HG03457 (cell line): ENCODE data around the gene AKAP17A.
"Not testable (repeated sequence)": the region's sequence is repeated elsewhere in the genome, so short reads cannot be mapped to it uniquely, and the experiment has no call there.

Experiments used
- ATAC-seq: cut with Tn5 transposase; IDR thresholded peaks from one replicate; pipeline ENCODE4 v1.9.1; 2021; ENCODE audit warnings: moderate number of reproducible peaks; ENCODE audit not compliant: unreplicated experiment

AKAP17A gene

GRCh38 chrX:1591102-1591862 lies at the start of gene AKAP17A:
AKAP17A (plus strand) TSS chrX:1591604; CDS start chrX:1593463, 1,859 bp downstream.
- peak; percentile 83 for ATAC-seq

GRCh38 chrX:1542994-1543725 lies 48.2 kb upstream of the AKAP17A start:
- ATAC-seq = no peak

GRCh38 chrX:1545776-1546408 lies 45.5 kb upstream of the AKAP17A start:
- no peak for ATAC-seq

- no peak for ATAC-seq
Measured at GRCh38 chrX:1546691-1547251, 44.6 kb upstream of the AKAP17A start.

- ATAC-seq = no peak
Measured at GRCh38 chrX:1551959-1552546, 39.4 kb upstream of the AKAP17A start.

GRCh38 chrX:1554469-1555210 lies 36.8 kb upstream of the AKAP17A start:
- no peak for ATAC-seq

- no peak for ATAC-seq
Measured at GRCh38 chrX:1555370-1555769, 36.0 kb upstream of the AKAP17A start.

- ATAC-seq = not testable (repeated sequence)
Measured at GRCh38 chrX:1557442-1557841, 34.0 kb upstream of the AKAP17A start.

- ATAC-seq = no peak
Measured at GRCh38 chrX:1558761-1559468, 32.5 kb upstream of the AKAP17A start.

GRCh38 chrX:1561164-1561563 lies 30.2 kb upstream of the AKAP17A start:
- ATAC-seq = no peak

- ATAC-seq = not testable (repeated sequence)
Measured at GRCh38 chrX:1564077-1564476, 27.3 kb upstream of the AKAP17A start.

GRCh38 chrX:1564750-1565683 lies 26.4 kb upstream of the AKAP17A start:
- ATAC-seq = no peak

GRCh38 chrX:1574181-1574580 lies 17.2 kb upstream of the AKAP17A start:
- not testable (repeated sequence) for ATAC-seq

- ATAC-seq = no peak
Measured at GRCh38 chrX:1576201-1576992, 15.0 kb upstream of the AKAP17A start.

- ATAC-seq = no peak
Measured at GRCh38 chrX:1577845-1578244, 13.6 kb upstream of the AKAP17A start.

GRCh38 chrX:1578511-1579173 lies 12.8 kb upstream of the AKAP17A start:
- no peak for ATAC-seq

- no peak for ATAC-seq
Measured at GRCh38 chrX:1581132-1581531, 10.3 kb upstream of the AKAP17A start.
